HL-60 (cell line): ENCODE data around the gene CACNA1H.

Experiments
- GABPA ChIP-seq: IDR thresholded peaks from 2 replicates; pipeline ENCODE4 v1.6.1; 2012; ENCODE audit warnings: low read depth
- POLR2AphosphoS5 ChIP-seq: IDR thresholded peaks from 2 replicates; pipeline ENCODE4 v1.6.1; 2012; ENCODE audit warnings: low read depth
- TF ChIP-seq, protein P1 (sequence below): IDR thresholded peaks from one replicate; pipeline ENCODE4 v1.5.1; 2011; ENCODE audit warnings: low read length, control low read depth, inconsistent platforms; ENCODE audit not compliant: insufficient read depth

DNA sequence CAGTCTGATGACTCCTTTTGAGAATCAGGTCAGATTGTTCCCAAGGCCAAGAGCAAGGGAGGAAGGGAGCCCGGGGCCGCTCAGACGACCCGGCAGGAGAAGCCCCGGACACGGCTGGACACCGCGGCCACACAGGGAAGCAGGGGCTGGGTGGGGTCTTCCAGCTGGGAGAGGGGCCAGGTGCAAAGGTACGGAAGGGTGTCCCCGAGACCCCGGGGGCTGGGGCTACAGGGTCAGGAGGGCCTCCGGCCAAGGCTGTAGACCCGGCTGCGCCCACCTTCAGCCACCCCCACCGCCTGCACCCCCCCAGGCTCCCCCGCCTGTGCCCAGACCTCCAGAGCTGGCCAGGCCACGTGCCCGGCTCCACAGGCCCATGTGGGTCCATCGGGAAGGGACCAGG lies 35.0 kb upstream of the CACNA1H start:
- TF ChIP-seq, protein P1, sequence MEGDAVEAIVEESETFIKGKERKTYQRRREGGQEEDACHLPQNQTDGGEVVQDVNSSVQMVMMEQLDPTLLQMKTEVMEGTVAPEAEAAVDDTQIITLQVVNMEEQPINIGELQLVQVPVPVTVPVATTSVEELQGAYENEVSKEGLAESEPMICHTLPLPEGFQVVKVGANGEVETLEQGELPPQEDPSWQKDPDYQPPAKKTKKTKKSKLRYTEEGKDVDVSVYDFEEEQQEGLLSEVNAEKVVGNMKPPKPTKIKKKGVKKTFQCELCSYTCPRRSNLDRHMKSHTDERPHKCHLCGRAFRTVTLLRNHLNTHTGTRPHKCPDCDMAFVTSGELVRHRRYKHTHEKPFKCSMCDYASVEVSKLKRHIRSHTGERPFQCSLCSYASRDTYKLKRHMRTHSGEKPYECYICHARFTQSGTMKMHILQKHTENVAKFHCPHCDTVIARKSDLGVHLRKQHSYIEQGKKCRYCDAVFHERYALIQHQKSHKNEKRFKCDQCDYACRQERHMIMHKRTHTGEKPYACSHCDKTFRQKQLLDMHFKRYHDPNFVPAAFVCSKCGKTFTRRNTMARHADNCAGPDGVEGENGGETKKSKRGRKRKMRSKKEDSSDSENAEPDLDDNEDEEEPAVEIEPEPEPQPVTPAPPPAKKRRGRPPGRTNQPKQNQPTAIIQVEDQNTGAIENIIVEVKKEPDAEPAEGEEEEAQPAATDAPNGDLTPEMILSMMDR = no peak
- no peak for TF ChIP-seq GABPA
- TF ChIP-seq POLR2AphosphoS5 = no peak
